ENCODE results near the gene BUD13.

DNA sequence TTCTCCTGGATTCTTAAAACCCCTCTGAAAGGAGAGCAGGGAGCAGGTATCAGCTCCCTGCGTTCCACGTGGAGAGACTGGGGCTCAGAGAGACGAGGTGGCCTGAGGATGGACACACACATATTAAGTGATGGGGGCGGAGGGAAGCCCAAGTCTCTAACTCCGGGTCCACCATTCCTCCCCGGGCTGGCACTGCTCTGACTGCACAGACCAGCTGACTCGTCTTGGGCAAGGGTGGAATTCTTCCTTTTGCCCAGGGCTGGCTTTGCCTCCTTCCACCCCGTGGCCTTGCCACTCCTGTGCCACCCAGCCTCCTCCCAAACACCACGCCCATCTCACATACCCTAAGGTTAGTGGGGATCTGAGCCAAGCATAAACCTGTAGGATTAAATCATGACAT lies 65.0 kb downstream of the BUD13 start:
- TF ChIP-seq, protein P1, sequence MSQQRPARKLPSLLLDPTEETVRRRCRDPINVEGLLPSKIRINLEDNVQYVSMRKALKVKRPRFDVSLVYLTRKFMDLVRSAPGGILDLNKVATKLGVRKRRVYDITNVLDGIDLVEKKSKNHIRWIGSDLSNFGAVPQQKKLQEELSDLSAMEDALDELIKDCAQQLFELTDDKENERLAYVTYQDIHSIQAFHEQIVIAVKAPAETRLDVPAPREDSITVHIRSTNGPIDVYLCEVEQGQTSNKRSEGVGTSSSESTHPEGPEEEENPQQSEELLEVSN (IDR thresholded peaks at IDR 0.05; ENCODE audit: borderline replicate concordance, low read depth), result no peak
- TF ChIP-seq FOSL2 (IDR thresholded peaks at IDR 0.05), result no peak
- TF ChIP-seq FOSL2 (CRISPR knock-in tag; IDR thresholded peaks at IDR 0.05), result no peak
- TF ChIP-seq, protein P2, sequence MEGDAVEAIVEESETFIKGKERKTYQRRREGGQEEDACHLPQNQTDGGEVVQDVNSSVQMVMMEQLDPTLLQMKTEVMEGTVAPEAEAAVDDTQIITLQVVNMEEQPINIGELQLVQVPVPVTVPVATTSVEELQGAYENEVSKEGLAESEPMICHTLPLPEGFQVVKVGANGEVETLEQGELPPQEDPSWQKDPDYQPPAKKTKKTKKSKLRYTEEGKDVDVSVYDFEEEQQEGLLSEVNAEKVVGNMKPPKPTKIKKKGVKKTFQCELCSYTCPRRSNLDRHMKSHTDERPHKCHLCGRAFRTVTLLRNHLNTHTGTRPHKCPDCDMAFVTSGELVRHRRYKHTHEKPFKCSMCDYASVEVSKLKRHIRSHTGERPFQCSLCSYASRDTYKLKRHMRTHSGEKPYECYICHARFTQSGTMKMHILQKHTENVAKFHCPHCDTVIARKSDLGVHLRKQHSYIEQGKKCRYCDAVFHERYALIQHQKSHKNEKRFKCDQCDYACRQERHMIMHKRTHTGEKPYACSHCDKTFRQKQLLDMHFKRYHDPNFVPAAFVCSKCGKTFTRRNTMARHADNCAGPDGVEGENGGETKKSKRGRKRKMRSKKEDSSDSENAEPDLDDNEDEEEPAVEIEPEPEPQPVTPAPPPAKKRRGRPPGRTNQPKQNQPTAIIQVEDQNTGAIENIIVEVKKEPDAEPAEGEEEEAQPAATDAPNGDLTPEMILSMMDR (IDR thresholded peaks at IDR 0.05), result no peak
- no peak for TF ChIP-seq CEBPB (IDR thresholded peaks at IDR 0.05)
- TF ChIP-seq, protein P3, sequence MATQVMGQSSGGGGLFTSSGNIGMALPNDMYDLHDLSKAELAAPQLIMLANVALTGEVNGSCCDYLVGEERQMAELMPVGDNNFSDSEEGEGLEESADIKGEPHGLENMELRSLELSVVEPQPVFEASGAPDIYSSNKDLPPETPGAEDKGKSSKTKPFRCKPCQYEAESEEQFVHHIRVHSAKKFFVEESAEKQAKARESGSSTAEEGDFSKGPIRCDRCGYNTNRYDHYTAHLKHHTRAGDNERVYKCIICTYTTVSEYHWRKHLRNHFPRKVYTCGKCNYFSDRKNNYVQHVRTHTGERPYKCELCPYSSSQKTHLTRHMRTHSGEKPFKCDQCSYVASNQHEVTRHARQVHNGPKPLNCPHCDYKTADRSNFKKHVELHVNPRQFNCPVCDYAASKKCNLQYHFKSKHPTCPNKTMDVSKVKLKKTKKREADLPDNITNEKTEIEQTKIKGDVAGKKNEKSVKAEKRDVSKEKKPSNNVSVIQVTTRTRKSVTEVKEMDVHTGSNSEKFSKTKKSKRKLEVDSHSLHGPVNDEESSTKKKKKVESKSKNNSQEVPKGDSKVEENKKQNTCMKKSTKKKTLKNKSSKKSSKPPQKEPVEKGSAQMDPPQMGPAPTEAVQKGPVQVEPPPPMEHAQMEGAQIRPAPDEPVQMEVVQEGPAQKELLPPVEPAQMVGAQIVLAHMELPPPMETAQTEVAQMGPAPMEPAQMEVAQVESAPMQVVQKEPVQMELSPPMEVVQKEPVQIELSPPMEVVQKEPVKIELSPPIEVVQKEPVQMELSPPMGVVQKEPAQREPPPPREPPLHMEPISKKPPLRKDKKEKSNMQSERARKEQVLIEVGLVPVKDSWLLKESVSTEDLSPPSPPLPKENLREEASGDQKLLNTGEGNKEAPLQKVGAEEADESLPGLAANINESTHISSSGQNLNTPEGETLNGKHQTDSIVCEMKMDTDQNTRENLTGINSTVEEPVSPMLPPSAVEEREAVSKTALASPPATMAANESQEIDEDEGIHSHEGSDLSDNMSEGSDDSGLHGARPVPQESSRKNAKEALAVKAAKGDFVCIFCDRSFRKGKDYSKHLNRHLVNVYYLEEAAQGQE (IDR thresholded peaks at IDR 0.05), result no peak
- TF ChIP-seq GATA3 (IDR thresholded peaks at IDR 0.05; ENCODE audit: borderline replicate concordance), result no peak
- TF ChIP-seq MAFK (IDR thresholded peaks at IDR 0.05; ENCODE audit: partially characterized antibody), result no peak
- TF ChIP-seq POLR2A (IDR thresholded peaks at IDR 0.05; ENCODE audit: low read length), result no peak
- TF ChIP-seq, protein P4, sequence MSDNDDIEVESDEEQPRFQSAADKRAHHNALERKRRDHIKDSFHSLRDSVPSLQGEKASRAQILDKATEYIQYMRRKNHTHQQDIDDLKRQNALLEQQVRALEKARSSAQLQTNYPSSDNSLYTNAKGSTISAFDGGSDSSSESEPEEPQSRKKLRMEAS (IDR thresholded peaks at IDR 0.05), result no peak
- no peak for TF ChIP-seq JUN (IDR thresholded peaks at IDR 0.05)
- TF ChIP-seq EP300 (IDR thresholded peaks at IDR 0.05), result no peak
- no peak for TF ChIP-seq EHMT2 (IDR thresholded peaks at IDR 0.05; ENCODE audit: low read depth)
- TF ChIP-seq ESRRA (IDR thresholded peaks at IDR 0.05; ENCODE audit: borderline replicate concordance, low read length), result no peak
